Caki2 (cell line): ENCODE measurements around the gene RPS27L. TPM values are rescaled to one million over a fixed set of nuclear protein-coding genes. Genes with fewer than 3 reads are reported as not detected.
A peak's percentile ranks its signal among the peaks of the same experiment; 100 is the strongest.

Source experiments
- DNase-seq: peaks from one replicate; pipeline ENCODE4 v3.0.0-alpha.2; 2015; ENCODE audit warnings: low read depth
- in situ Hi-C: cut with HindIII; loops from 2 replicates; pipeline ENCODE4 v1.10.0; 2016; ENCODE audit warnings: low sequenced_read_pairs, low pct_unique_long_range_greater_than_20kb, mixed read lengths
- total RNA-seq: library from RNA; depleted of rRNA; stranded (reverse); fragments of >200 nt; shearing (Covaris generic); gene quantifications from 2 replicates; pipeline ENCODE4 v1.2.3, GENCODE V29; 2014; ENCODE audit warnings: low replicate concordance

The RPS27L gene
- total RNA-seq, 1 experiment from 2014 or later: 227 TPM

- no peak for DNase-seq
- in situ Hi-C loops: no loop called here
Measured at GRCh38 chr15:63156086-63156710, 1.1 kb downstream of the RPS27L start.

DNA sequence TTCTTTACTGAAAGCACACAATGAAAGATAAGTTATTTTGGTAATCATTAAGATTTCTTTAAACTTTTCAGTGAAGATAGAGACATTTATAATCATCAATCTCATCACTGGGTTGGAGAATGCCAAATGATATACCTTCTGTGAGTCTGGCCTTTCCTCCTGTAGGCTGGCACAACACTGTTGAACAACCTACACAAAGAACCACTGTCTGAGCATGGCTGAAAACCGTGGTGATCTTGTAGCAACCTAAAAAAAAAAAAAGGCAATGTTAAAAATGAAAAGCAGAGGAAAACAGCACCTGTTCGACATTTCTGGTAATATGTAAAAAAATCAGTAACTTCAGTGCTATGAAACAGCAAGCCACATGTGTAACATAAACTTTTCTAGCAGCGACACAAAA lies 1.8 kb downstream of the RPS27L start:
- DNase-seq: no peak
- in situ Hi-C loops: no loop called here

DNA sequence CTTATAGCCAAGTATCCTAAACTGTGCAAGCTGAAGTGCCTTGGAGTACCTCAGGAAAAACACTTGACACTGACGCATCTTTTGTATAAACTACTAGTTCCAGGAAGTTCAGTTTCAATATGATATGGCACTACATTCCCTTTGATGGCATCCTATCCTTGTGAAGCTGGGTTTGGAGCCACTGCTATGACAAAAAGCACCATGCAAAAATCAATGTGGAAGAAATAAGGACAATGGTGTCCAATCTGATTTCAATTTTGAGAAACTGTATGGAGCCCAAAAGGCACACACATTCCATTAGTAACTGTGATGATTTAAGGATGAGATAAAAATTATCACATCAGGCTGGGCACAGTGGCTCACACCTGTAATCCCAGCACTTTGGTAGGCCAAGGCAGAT lies 5.6 kb downstream of the RPS27L start:
- in situ Hi-C loops: no loop called here
- DNase-seq: no peak

GRCh38 chr15:63146684-63147083 lies 10.6 kb downstream of the RPS27L start:
- in situ Hi-C loops: no loop called here

DNA sequence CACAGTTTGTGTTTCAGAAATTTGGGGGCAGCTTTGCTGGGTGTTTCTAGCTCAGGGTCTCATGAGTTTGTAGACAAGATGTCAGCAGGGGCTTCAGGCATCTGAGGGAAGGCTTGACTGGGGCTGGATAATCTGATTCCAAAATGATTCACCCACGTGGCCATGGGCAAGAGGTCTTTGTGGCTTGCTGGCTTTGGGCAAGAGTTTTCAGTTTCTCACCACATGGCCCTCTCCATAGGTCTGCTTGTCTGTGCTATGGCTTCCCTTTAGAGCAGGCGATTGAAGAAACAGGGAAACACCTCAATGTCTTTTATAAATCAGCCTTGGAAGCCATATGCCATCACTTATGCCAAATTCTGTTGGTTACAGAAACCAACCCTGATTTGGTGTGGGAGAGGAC lies 11.9 kb downstream of the RPS27L start:
- in situ Hi-C loops: no loop called here
- DNase-seq: no peak

More at GRCh38 chr15:63146684-63147083, 10.6 kb downstream of the RPS27L start:
- no peak for DNase-seq

GRCh38 chr15:63140936-63141335 lies 16.3 kb downstream of the RPS27L start:
- no peak for DNase-seq

DNA sequence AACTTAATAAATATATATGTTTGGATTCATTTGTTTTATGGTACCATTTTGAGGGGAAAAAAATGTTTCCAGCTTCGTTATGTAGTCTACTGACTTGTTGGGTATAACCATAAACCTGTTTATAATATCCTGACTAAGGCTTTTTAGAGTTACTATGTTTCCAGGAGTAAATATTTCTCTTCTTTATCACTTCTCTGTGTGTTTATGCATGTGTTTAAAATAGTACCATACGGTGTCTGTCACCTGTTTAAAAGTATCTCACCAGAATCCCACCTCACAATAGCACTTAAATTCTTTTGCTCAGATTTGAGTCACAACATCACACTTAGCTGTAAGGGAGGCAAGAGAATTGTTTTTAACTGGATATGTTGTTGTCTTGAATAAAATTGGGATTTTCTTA lies 20.5 kb downstream of the RPS27L start:
- no peak for DNase-seq
- in situ Hi-C loops: no loop called here

More at GRCh38 chr15:63140936-63141335, 16.3 kb downstream of the RPS27L start:
- in situ Hi-C loops: no loop called here

GRCh38 chr15:63135804-63136203 lies 21.5 kb downstream of the RPS27L start:
- peak; percentile 61 for DNase-seq
- in situ Hi-C loops: no loop called here

GRCh38 chr15:63135281-63135680 lies 22.0 kb downstream of the RPS27L start:
- in situ Hi-C loops: no loop called here
- no peak for DNase-seq

- DNase-seq: no peak
- in situ Hi-C loops: no loop called here
Measured at GRCh38 chr15:63134245-63134985, 22.9 kb downstream of the RPS27L start.

DNA sequence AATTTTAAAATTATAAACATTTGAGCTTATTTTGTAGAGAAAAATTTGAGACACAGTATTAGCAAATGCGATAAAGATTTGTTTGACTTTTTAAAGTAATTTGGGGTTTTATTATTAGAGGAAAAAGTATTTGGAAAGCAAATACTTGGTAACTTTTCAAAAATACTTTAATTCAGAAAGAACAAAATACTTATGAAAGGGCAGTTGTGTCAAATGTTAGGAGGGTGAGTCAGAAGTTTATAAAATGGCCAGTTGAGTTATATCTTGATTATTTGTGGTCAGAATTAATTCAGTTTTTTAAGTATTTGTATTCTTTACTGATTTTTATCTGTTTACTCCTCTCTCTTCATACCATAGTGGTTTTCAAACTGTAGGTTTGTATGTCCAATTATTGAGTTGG lies 23.5 kb downstream of the RPS27L start:
- in situ Hi-C loops: no loop called here
- DNase-seq: no peak

GRCh38 chr15:63126726-63127125 lies 30.6 kb downstream of the RPS27L start:
- DNase-seq: no peak
- in situ Hi-C loops: no loop called here

GRCh38 chr15:63124506-63124905 lies 32.8 kb downstream of the RPS27L start:
- in situ Hi-C loops: no loop called here
- no peak for DNase-seq

DNA sequence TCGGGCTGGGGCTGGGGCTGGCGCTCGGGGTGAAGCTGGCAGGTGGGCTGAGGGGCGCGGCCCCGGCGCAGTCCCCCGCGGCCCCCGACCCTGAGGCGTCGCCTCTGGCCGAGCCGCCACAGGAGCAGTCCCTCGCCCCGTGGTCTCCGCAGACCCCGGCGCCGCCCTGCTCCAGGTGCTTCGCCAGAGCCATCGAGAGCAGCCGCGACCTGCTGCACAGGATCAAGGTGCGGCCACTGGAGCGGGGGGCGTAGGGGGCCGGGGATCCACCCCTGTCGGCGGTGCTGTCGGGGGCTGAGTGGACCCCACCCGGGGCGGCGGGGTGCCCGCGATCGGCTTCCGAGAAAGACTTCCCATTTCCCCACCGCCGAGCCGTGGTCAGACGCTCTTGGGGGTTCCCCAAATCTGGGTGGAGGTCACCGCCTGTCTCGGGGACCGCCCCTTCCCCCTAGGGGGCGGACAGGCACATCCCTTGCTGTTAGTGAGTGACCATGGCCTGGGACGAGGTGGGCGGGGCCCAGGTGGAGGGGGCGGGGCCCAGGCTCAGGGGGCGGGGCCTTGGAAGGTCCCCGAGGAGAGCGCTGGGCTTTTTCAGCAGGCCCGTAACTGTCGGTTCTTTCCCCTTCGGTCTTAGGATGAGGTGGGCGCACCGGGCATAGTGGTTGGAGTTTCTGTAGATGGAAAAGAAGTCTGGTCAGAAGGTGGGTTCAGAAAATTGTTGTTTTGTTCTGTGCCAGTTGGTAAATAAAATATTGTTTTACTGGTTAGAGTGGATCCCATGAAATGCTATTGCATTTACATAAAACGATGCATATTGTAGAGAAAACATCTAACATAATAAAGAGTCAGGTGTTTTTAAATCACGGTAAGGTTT lies 35.0 kb downstream of the RPS27L start:
- in situ Hi-C loops: no loop called here
- DNase-seq: peak; percentile 69

DNA sequence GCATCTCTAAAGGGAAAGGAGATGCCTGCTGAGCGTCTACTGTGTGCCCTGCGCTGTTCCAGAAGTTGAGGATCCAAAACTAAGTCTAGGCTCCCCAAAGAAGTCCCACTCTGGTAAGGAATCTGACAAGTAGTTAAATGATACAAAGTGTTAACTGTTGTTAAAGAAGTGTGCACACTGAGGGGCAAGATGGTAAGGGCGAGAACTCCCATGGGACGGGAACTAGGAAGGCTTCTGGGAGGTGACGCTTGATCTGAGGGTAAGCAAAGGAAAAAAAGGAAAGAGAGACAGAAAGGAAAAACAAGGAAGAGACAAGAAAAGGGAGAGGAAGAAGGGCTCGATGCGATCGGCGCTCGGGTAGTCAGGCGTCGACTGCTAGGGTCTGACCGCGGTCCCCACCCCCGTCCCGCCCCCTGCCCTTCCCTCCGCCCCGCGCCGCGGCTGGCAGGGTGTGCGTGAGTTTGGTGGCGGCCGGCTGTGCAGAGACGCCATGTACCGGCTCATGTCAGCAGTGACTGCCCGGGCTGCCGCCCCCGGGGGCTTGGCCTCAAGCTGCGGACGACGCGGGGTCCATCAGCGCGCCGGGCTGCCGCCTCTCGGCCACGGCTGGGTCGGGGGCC lies 35.8 kb downstream of the RPS27L start, which contains the start of gene LACTB:
Gene LACTB, plus strand, starts transcription at position 480 of the 620 bp plus-strand sequence. Its CDS starts 11 bp downstream, at position 491.
- in situ Hi-C loops: no loop called here
- peak; percentile 72 for DNase-seq

GRCh38 chr15:63118854-63119253 lies 38.4 kb downstream of the RPS27L start:
- no peak for DNase-seq
- in situ Hi-C loops: no loop called here

DNA sequence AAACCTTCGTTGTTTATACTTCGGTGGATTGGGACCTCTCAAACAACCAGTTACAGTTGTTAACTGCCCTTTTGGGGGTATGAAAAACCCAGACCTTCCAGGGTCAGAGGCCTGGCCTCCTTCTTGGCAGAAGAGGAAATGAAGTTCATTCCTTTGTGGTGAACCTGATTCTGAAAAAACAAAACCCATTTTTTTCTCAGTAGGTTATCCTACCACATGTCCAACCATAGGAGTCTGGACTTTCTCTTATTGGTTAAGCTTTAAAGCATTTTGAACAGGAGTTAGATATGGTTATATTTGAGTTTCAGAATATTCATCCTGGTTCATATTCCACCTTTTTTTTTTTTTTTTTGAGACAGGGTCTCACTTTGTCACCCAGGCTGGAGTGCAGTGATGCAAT lies 42.8 kb downstream of the RPS27L start:
- no peak for DNase-seq
- in situ Hi-C loops: no loop called here

- no peak for DNase-seq
- in situ Hi-C loops: no loop called here
Measured at GRCh38 chr15:63112871-63113270, 44.4 kb downstream of the RPS27L start.
